Measurements from ENCODE around the gene SCRT2. TPM values are rescaled to one million over a fixed set of nuclear protein-coding genes. Genes with fewer than 3 reads are reported as not detected.

SCRT2 gene
- total RNA-seq, 1 experiment from 2014 or later: not detected

DNA sequence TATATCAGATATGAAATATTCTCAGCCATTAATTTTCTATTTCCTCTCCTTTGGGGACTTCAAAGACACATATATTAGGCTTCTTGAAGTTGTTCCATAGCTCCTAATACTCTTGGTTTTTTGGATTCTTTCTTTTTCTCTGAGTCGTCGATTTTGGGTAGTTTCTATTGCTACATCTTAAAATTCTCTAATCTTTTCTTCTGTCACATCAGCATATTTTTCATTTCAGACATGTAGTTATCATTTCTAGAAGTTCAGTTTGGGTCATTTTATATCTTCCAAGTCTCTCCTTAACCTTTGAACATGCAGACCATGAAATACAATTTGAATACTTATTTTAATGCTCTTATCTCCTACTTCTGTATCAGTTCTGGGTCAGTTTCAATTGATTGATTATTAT lies 38.9 kb upstream of the SCRT2 start:
- intact Hi-C loops (cut with micrococcal nuclease; ENCODE audit: unreplicated experiment): no loop called here
- Histone ChIP-seq H3K4me1 (no peaks in the 10 kb centered on the region), H3K4me3 (ENCODE audit: low read depth, low read length) (no peak overlapping the region), H3K36me3 (ENCODE audit: control insufficient read depth, insufficient read depth, low read length) (no peaks in the 10 kb centered on the region), H3K27me3 (replicated peaks; ENCODE audit: control insufficient read depth, insufficient read depth, low read length) (no peaks in the 10 kb centered on the region), H3K9me3 (peaks cover 9% of the 10 kb centered on the region)
- Mint-ChIP-seq H3K9me3 (ENCODE audit: unreplicated experiment) (peaks cover 2% of the 10 kb centered on the region), H3K36me3 (ENCODE audit: insufficient read depth, unreplicated experiment) (no peaks in the 10 kb centered on the region), H3K4me1 (ENCODE audit: low read depth, unreplicated experiment) (no peaks in the 10 kb centered on the region), H3K27me3 (ENCODE audit: insufficient read depth, unreplicated experiment) (peaks cover 3% of the 10 kb centered on the region), H3K4me3 (ENCODE audit: unreplicated experiment) (no peak overlapping the region), H3K27ac (ENCODE audit: unreplicated experiment) (no peak overlapping the region)
- ChIA-PET POLR2A (no interaction called here), CTCF (no interaction called here)
- no peak for DNase-seq
- TF ChIP-seq, protein P1, sequence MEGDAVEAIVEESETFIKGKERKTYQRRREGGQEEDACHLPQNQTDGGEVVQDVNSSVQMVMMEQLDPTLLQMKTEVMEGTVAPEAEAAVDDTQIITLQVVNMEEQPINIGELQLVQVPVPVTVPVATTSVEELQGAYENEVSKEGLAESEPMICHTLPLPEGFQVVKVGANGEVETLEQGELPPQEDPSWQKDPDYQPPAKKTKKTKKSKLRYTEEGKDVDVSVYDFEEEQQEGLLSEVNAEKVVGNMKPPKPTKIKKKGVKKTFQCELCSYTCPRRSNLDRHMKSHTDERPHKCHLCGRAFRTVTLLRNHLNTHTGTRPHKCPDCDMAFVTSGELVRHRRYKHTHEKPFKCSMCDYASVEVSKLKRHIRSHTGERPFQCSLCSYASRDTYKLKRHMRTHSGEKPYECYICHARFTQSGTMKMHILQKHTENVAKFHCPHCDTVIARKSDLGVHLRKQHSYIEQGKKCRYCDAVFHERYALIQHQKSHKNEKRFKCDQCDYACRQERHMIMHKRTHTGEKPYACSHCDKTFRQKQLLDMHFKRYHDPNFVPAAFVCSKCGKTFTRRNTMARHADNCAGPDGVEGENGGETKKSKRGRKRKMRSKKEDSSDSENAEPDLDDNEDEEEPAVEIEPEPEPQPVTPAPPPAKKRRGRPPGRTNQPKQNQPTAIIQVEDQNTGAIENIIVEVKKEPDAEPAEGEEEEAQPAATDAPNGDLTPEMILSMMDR (IDR thresholded peaks at IDR 0.05; ENCODE audit: insufficient read depth in 1 of 2, low read depth in 1 of 2, low read length in 1 of 2, severe bottlenecking in 1 of 2, unreplicated experiment in 1 of 2): no peak
- BruUV-seq (replicated peaks): no TSS peak

DNA sequence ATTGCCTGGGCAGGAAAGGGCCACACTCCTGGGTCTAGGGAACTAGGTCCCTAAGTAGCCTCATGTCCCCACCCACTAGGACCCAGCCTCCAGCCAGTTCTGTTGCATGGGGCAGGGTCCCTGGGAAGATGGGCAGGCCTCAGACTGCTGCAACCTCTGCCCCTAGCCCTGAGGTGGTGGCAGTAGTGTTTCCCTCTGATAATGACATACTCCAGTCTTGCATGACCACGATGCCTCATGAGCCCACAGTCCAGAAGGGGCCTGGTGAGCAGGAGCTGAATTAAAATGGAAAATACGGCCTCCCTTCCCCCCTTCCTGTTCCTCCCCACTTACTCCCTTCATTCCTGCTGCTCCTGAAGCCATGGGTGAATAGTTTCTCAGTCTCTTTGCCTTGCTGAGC lies 36.0 kb upstream of the SCRT2 start:
- TF ChIP-seq, protein P1 (IDR thresholded peaks at IDR 0.05; ENCODE audit: insufficient read depth in 1 of 2, low read depth in 1 of 2, low read length in 1 of 2, severe bottlenecking in 1 of 2, unreplicated experiment in 1 of 2): no peak
- no peak for DNase-seq
- Histone ChIP-seq H3K4me1 (no peaks in the 10 kb centered on the region), H3K9me3 (peaks cover 18% of the 10 kb centered on the region), H3K27me3 (replicated peaks; ENCODE audit: control insufficient read depth, insufficient read depth, low read length) (no peaks in the 10 kb centered on the region), H3K4me3 (ENCODE audit: low read depth, low read length) (no peak overlapping the region), H3K36me3 (ENCODE audit: control insufficient read depth, insufficient read depth, low read length) (no peaks in the 10 kb centered on the region)
- no peaks in the 10 kb centered on the region for H3K36me3 Mint-ChIP-seq (ENCODE audit: insufficient read depth, unreplicated experiment)
- H3K4me1 Mint-ChIP-seq (ENCODE audit: low read depth, unreplicated experiment): no peaks in the 10 kb centered on the region
- H3K4me3 Mint-ChIP-seq (ENCODE audit: unreplicated experiment): no peak overlapping the region
- intact Hi-C loops (cut with micrococcal nuclease; ENCODE audit: unreplicated experiment): no loop called here
- ChIA-PET CTCF (no interaction called here), POLR2A (no interaction called here)
- no TSS peak for BruUV-seq (replicated peaks)
- peaks cover 4% of the 10 kb centered on the region for H3K27me3 Mint-ChIP-seq (ENCODE audit: insufficient read depth, unreplicated experiment)
- H3K9me3 Mint-ChIP-seq (ENCODE audit: unreplicated experiment): peaks cover 12% of the 10 kb centered on the region
- H3K27ac Mint-ChIP-seq (ENCODE audit: unreplicated experiment): no peak overlapping the region

DNA sequence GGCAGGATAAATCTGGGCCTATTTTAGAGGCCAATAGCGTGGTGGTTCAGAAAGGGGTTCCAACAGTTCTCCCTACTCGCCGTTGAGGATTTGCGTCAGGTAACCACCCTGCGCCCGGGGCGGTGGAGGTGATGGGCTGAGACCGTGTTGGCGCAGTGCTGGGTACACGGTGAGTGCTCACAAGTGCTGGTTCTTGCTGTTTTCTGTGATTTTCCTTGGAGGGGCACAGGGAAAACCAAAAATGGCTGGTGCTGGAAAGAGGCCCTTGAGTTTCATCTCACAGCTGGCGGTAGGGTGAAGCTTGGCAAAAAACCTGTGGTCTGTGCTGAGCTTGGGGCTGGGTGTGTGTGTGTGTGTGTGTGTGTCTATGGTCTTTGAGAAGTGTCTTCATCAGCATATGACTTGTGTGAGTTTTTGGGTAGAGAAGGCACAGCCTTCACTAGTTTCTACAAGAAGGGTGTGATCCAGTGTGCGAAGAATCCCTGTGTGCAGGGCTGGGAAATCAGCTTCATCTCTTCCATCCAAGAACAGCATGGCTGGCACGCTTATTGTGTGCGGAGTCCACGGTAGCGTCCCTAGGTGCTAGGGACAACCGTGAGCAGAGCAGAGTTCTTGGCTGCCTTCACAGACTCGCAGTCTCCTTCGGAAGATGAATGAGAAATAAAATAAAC lies 35.3 kb upstream of the SCRT2 start:
- no peak overlapping the region for H3K4me3 ChIP-seq (ENCODE audit: low read depth, low read length)
- POLR2A ChIA-PET: no interaction called here
- H3K27me3 ChIP-seq (replicated peaks; ENCODE audit: control insufficient read depth, insufficient read depth, low read length): no peaks in the 10 kb centered on the region
- TF ChIP-seq, protein P1 (IDR thresholded peaks at IDR 0.05; ENCODE audit: insufficient read depth in 1 of 2, low read depth in 1 of 2, low read length in 1 of 2, severe bottlenecking in 1 of 2, unreplicated experiment in 1 of 2): no peak
- Mint-ChIP-seq H3K27ac (ENCODE audit: unreplicated experiment) (no peak overlapping the region), H3K4me3 (ENCODE audit: unreplicated experiment) (no peak overlapping the region), H3K36me3 (ENCODE audit: insufficient read depth, unreplicated experiment) (no peaks in the 10 kb centered on the region), H3K27me3 (ENCODE audit: insufficient read depth, unreplicated experiment) (peaks cover 4% of the 10 kb centered on the region), H3K9me3 (ENCODE audit: unreplicated experiment) (peaks cover 12% of the 10 kb centered on the region), H3K4me1 (ENCODE audit: low read depth, unreplicated experiment) (no peaks in the 10 kb centered on the region)
- intact Hi-C loops (cut with micrococcal nuclease; ENCODE audit: unreplicated experiment): no loop called here
- peaks cover 18% of the 10 kb centered on the region for H3K9me3 ChIP-seq
- DNase-seq: no peak
- no TSS peak for BruUV-seq (replicated peaks)
- CTCF ChIA-PET: no interaction called here
- no peaks in the 10 kb centered on the region for H3K36me3 ChIP-seq (ENCODE audit: control insufficient read depth, insufficient read depth, low read length)
- H3K4me1 ChIP-seq: no peaks in the 10 kb centered on the region

Measured in Caco-2 (cell line).